Activated CD4-positive, alpha-beta memory T cell treated with anti-CD3 and anti-CD28 coated beads, Interleukin-2, amount 10 ng/mL, durations not matched to agents 7 days and 5 days (primary cell): ENCODE measurements around the gene PTPRZ1. TPM values are rescaled to one million over a fixed set of nuclear protein-coding genes. Genes with fewer than 3 reads are reported as not detected.

Experiments used
- CTCF ChIA-PET: fragments of 350-600 bp; sonication (Branson Sonifier 250); formaldehyde crosslinking; loops from one replicate; lab custom pipeline; 2021; ENCODE audit warnings: antibody characterized with exemption, inconsistent platforms; lab: Charles Lee
- POLR2A ChIA-PET: fragments of 350-600 bp; sonication (Branson Sonifier 250); formaldehyde crosslinking; loops from one replicate; lab custom pipeline; 2021; ENCODE audit warnings: antibody characterized with exemption; lab: Charles Lee
- DNase-seq: peaks from one replicate; pipeline ENCODE4 v3.0.0-alpha.2; 2020
- H3K27ac Mint-ChIP-seq: one replicate; pipeline ENCODE4 v1.8.0; 2021; ENCODE audit warnings: mild to moderate bottlenecking, mixed read lengths
- H3K27me3 Mint-ChIP-seq: one replicate; pipeline ENCODE4 v1.8.0; 2021; ENCODE audit warnings: mixed read lengths
- H3K36me3 Mint-ChIP-seq: one replicate; pipeline ENCODE4 v1.8.0; 2021; ENCODE audit warnings: low read depth, mixed read lengths
- H3K4me1 Mint-ChIP-seq: one replicate; pipeline ENCODE4 v1.8.0; 2021; ENCODE audit warnings: mixed read lengths
- H3K4me3 Mint-ChIP-seq: one replicate; pipeline ENCODE4 v1.8.0; 2021; ENCODE audit warnings: mild to moderate bottlenecking, mixed read lengths
- H3K9me3 Mint-ChIP-seq: one replicate; pipeline ENCODE4 v1.8.0; 2021; ENCODE audit warnings: mixed read lengths
- total RNA-seq, 2 experiments: library from RNA; stranded (reverse); gene quantifications; one replicate each; pipeline ENCODE4 v1.2.3, GENCODE V29; 2021

PTPRZ1 gene
- total RNA-seq, 2 experiments from 2014 or later: not detected

GRCh38 chr7:122055073-122055472 lies 182.1 kb downstream of the PTPRZ1 start:
- Mint-ChIP-seq H3K4me1 (no peaks in the 10 kb centered on the region), H3K27me3 (no peaks in the 10 kb centered on the region)

GRCh38 chr7:122056977-122057376 lies 184.0 kb downstream of the PTPRZ1 start:
- Mint-ChIP-seq H3K36me3 (no peaks in the 10 kb centered on the region), H3K4me3 (no peak overlapping the region), H3K27me3 (no peaks in the 10 kb centered on the region), H3K27ac (no peak overlapping the region), H3K4me1 (no peaks in the 10 kb centered on the region), H3K9me3 (no peaks in the 10 kb centered on the region)
- POLR2A ChIA-PET: no interaction called here
- CTCF ChIA-PET: no interaction called here
- DNase-seq: no peak

More at GRCh38 chr7:122055073-122055472, 182.1 kb downstream of the PTPRZ1 start:
- Mint-ChIP-seq H3K27ac (no peak overlapping the region), H3K9me3 (no peaks in the 10 kb centered on the region), H3K4me3 (no peak overlapping the region), H3K36me3 (no peaks in the 10 kb centered on the region)
- DNase-seq: no peak
- CTCF ChIA-PET: no interaction called here
- POLR2A ChIA-PET: no interaction called here

- Mint-ChIP-seq H3K27ac (no peak overlapping the region), H3K27me3 (no peaks in the 10 kb centered on the region), H3K36me3 (no peaks in the 10 kb centered on the region), H3K4me3 (no peak overlapping the region), H3K9me3 (no peaks in the 10 kb centered on the region), H3K4me1 (no peaks in the 10 kb centered on the region)
- DNase-seq: no peak
- ChIA-PET CTCF (no interaction called here), POLR2A (no interaction called here)
Observed at GRCh38 chr7:122059542-122059941, 186.6 kb downstream of the PTPRZ1 start.

- Mint-ChIP-seq H3K9me3 (no peaks in the 10 kb centered on the region), H3K27ac (no peak overlapping the region), H3K4me1 (no peaks in the 10 kb centered on the region), H3K4me3 (no peak overlapping the region), H3K27me3 (no peaks in the 10 kb centered on the region), H3K36me3 (no peaks in the 10 kb centered on the region)
- CTCF ChIA-PET: no interaction called here
- POLR2A ChIA-PET: no interaction called here
- DNase-seq: no peak
Observed at GRCh38 chr7:122063146-122063545, 190.2 kb downstream of the PTPRZ1 start.

- CTCF ChIA-PET: no interaction called here
- H3K27me3 Mint-ChIP-seq: no peaks in the 10 kb centered on the region
Observed at GRCh38 chr7:122064971-122065370, 192.0 kb downstream of the PTPRZ1 start.

GRCh38 chr7:122067077-122067476 lies 194.1 kb downstream of the PTPRZ1 start:
- ChIA-PET CTCF (no interaction called here), POLR2A (no interaction called here)
- no peaks in the 10 kb centered on the region for H3K9me3 Mint-ChIP-seq
- no peaks in the 10 kb centered on the region for H3K36me3 Mint-ChIP-seq
- H3K27ac Mint-ChIP-seq: no peak overlapping the region
- DNase-seq: no peak
- H3K4me1 Mint-ChIP-seq: no peaks in the 10 kb centered on the region
- no peak overlapping the region for H3K4me3 Mint-ChIP-seq
- H3K27me3 Mint-ChIP-seq: no peaks in the 10 kb centered on the region

More at GRCh38 chr7:122064971-122065370, 192.0 kb downstream of the PTPRZ1 start:
- no peak for DNase-seq
- no peaks in the 10 kb centered on the region for H3K4me1 Mint-ChIP-seq
- H3K9me3 Mint-ChIP-seq: no peaks in the 10 kb centered on the region
- POLR2A ChIA-PET: no interaction called here
- H3K36me3 Mint-ChIP-seq: no peaks in the 10 kb centered on the region
- H3K4me3 Mint-ChIP-seq: no peak overlapping the region
- H3K27ac Mint-ChIP-seq: no peak overlapping the region

GRCh38 chr7:122068046-122068445 lies 195.1 kb downstream of the PTPRZ1 start:
- Mint-ChIP-seq H3K27ac (no peak overlapping the region), H3K27me3 (no peaks in the 10 kb centered on the region), H3K4me3 (no peak overlapping the region), H3K4me1 (no peaks in the 10 kb centered on the region), H3K36me3 (no peaks in the 10 kb centered on the region), H3K9me3 (no peaks in the 10 kb centered on the region)
- DNase-seq: no peak
- CTCF ChIA-PET: no interaction called here
- POLR2A ChIA-PET: no interaction called here

GRCh38 chr7:122068999-122069398 lies 196.0 kb downstream of the PTPRZ1 start:
- POLR2A ChIA-PET: no interaction called here
- Mint-ChIP-seq H3K4me1 (no peaks in the 10 kb centered on the region), H3K4me3 (no peak overlapping the region), H3K36me3 (no peaks in the 10 kb centered on the region), H3K27me3 (no peaks in the 10 kb centered on the region), H3K27ac (no peak overlapping the region), H3K9me3 (no peaks in the 10 kb centered on the region)
- CTCF ChIA-PET: no interaction called here
- no peak for DNase-seq

- Mint-ChIP-seq H3K27ac (no peak overlapping the region), H3K4me1 (no peaks in the 10 kb centered on the region), H3K36me3 (no peaks in the 10 kb centered on the region), H3K27me3 (no peaks in the 10 kb centered on the region), H3K4me3 (no peak overlapping the region), H3K9me3 (no peaks in the 10 kb centered on the region)
- no peak for DNase-seq
- POLR2A ChIA-PET: no interaction called here
- CTCF ChIA-PET: no interaction called here
Observed at GRCh38 chr7:122070062-122070461, 197.1 kb downstream of the PTPRZ1 start.

GRCh38 chr7:122070834-122071233 lies 197.9 kb downstream of the PTPRZ1 start:
- ChIA-PET CTCF (no interaction called here), POLR2A (no interaction called here)
- no peaks in the 10 kb centered on the region for H3K36me3 Mint-ChIP-seq

GRCh38 chr7:122072272-122072671 lies 199.3 kb downstream of the PTPRZ1 start:
- Mint-ChIP-seq H3K9me3 (no peaks in the 10 kb centered on the region), H3K27ac (no peak overlapping the region), H3K4me1 (no peaks in the 10 kb centered on the region), H3K36me3 (no peaks in the 10 kb centered on the region), H3K27me3 (no peaks in the 10 kb centered on the region), H3K4me3 (no peak overlapping the region)
- ChIA-PET POLR2A (no interaction called here), CTCF (no interaction called here)
- no peak for DNase-seq

More at GRCh38 chr7:122070834-122071233, 197.9 kb downstream of the PTPRZ1 start:
- DNase-seq: no peak
- Mint-ChIP-seq H3K4me1 (no peaks in the 10 kb centered on the region), H3K27me3 (no peaks in the 10 kb centered on the region), H3K4me3 (no peak overlapping the region), H3K27ac (no peak overlapping the region), H3K9me3 (no peaks in the 10 kb centered on the region)

- POLR2A ChIA-PET: no interaction called here
- Mint-ChIP-seq H3K27me3 (no peaks in the 10 kb centered on the region), H3K36me3 (no peaks in the 10 kb centered on the region), H3K9me3 (no peaks in the 10 kb centered on the region), H3K27ac (no peak overlapping the region), H3K4me1 (no peaks in the 10 kb centered on the region), H3K4me3 (no peak overlapping the region)
- no peak for DNase-seq
- CTCF ChIA-PET: no interaction called here
Observed at GRCh38 chr7:122072924-122073599, 200.1 kb downstream of the PTPRZ1 start.

GRCh38 chr7:122073635-122074034 lies 200.7 kb downstream of the PTPRZ1 start:
- H3K4me3 Mint-ChIP-seq: no peak overlapping the region
- no peaks in the 10 kb centered on the region for H3K36me3 Mint-ChIP-seq
- no peak overlapping the region for H3K27ac Mint-ChIP-seq

GRCh38 chr7:122082160-122082559 lies 209.2 kb downstream of the PTPRZ1 start:
- ChIA-PET CTCF (no interaction called here), POLR2A (no interaction called here)
- Mint-ChIP-seq H3K36me3 (no peaks in the 10 kb centered on the region), H3K4me3 (no peak overlapping the region), H3K27ac (no peak overlapping the region), H3K9me3 (no peaks in the 10 kb centered on the region), H3K4me1 (no peaks in the 10 kb centered on the region), H3K27me3 (no peaks in the 10 kb centered on the region)
- no peak for DNase-seq

More at GRCh38 chr7:122073635-122074034, 200.7 kb downstream of the PTPRZ1 start:
- Mint-ChIP-seq H3K9me3 (no peaks in the 10 kb centered on the region), H3K27me3 (no peaks in the 10 kb centered on the region), H3K4me1 (no peaks in the 10 kb centered on the region)
- ChIA-PET POLR2A (no interaction called here), CTCF (no interaction called here)
- DNase-seq: no peak
